IMR-90 (cell line): ENCODE results near the gene LIPE.

Experiments
- BHLHE40 ChIP-seq: fragments of 150-350 bp; IDR thresholded peaks from 2 replicates; pipeline ENCODE4 v1.6.1; 2016; ENCODE audit warnings: mild to moderate bottlenecking, low read depth, low read length
- CEBPB ChIP-seq: IDR thresholded peaks from 2 replicates; pipeline ENCODE4 v1.6.1; 2012; ENCODE audit warnings: low read depth, low read length, improper control_type of control experiment
- CHD1 ChIP-seq: IDR thresholded peaks from 2 replicates; pipeline ENCODE4 v1.6.1; 2012; ENCODE audit warnings: low read depth, low read length, improper control_type of control experiment
- CTCF ChIP-seq: conservative IDR thresholded peaks from 2 replicates; pipeline ENCODE4 v1.5.1; 2012; ENCODE audit warnings: mild to moderate bottlenecking, low read depth, low read length, improper control_type of control experiment
- ELK1 ChIP-seq: fragments of 150-350 bp; IDR thresholded peaks from 2 replicates; pipeline ENCODE4 v1.6.1; 2016; ENCODE audit warnings: low read depth, mild to moderate bottlenecking, low read length, moderate library complexity, borderline replicate concordance
- FOS ChIP-seq: fragments of 150-350 bp; IDR thresholded peaks from 2 replicates; pipeline ENCODE4 v1.6.1; 2016; ENCODE audit warnings: low read depth, low read length
- MAZ ChIP-seq: IDR thresholded peaks from 2 replicates; pipeline ENCODE4 v1.6.1; 2012; ENCODE audit warnings: low read depth, mild to moderate bottlenecking, low read length, improper control_type of control experiment, moderate library complexity, borderline replicate concordance
- MXI1 ChIP-seq: IDR thresholded peaks from 2 replicates; pipeline ENCODE4 v1.6.1; 2012; ENCODE audit warnings: low read depth, mild to moderate bottlenecking, low read length, moderate library complexity, borderline replicate concordance
- POLR2A ChIP-seq: IDR thresholded peaks from 2 replicates; pipeline ENCODE4 v1.6.1; 2012; ENCODE audit warnings: mild to moderate bottlenecking, low read depth, low read length
- RAD21 ChIP-seq: IDR thresholded peaks from 2 replicates; pipeline ENCODE4 v1.6.1; 2012; ENCODE audit warnings: low read length, improper control_type of control experiment
- RCOR1 ChIP-seq: IDR thresholded peaks from 2 replicates; pipeline ENCODE4 v1.6.1; 2012; ENCODE audit warnings: mild to moderate bottlenecking, low read length, improper control_type of control experiment; ENCODE audit not compliant: insufficient replicate concordance
- RFX5 ChIP-seq: IDR thresholded peaks from 2 replicates; pipeline ENCODE4 v1.8.0; 2012; ENCODE audit warnings: low read depth, mild to moderate bottlenecking, low read length, moderate library complexity
- SMC3 ChIP-seq: fragments of 150-350 bp; IDR thresholded peaks from 2 replicates; pipeline ENCODE4 v1.6.1; 2016; ENCODE audit warnings: low read depth, mild to moderate bottlenecking, antibody characterized with exemption, low read length, moderate library complexity
- USF2 ChIP-seq: fragments of 150-350 bp; IDR thresholded peaks from 2 replicates; pipeline ENCODE4 v1.6.1; 2017; ENCODE audit warnings: mild to moderate bottlenecking, antibody characterized with exemption, low read length, low read depth

GRCh38 chr19:42370068-42370520, 57.1 kb downstream of the LIPE start:
- TF ChIP-seq CTCF (no peak), CEBPB (no peak), RCOR1 (no peak), POLR2A (no peak), FOS (no peak), BHLHE40 (no peak), MXI1 (no peak), SMC3 (no peak), CHD1 (no peak), RFX5 (no peak), RAD21 (no peak), USF2 (no peak), MAZ (no peak), ELK1 (no peak)
